HepG2 (cell line): Measurements from ENCODE around the gene CCT7. TPM values are rescaled to one million over a fixed set of nuclear protein-coding genes. Genes with fewer than 3 reads are reported as not detected.

ENCODE experiments used
- ARID4A ChIP-seq: sonication (generic); formaldehyde crosslinking; IDR thresholded peaks from 2 replicates; pipeline ENCODE4 v1.5.0; 2020; ENCODE audit warnings: mild to moderate bottlenecking, missing genetic modification reagents, borderline replicate concordance
- ARNT ChIP-seq: fragments of 450-650 bp; IDR thresholded peaks from 2 replicates; pipeline ENCODE4 v1.6.1; 2017
- GLMP ChIP-seq: sonication (generic); formaldehyde crosslinking; IDR thresholded peaks from 2 replicates; pipeline ENCODE4 v1.9.0; 2021; ENCODE audit warnings: missing genetic modification reagents, mild to moderate bottlenecking, borderline replicate concordance
- GTF3A ChIP-seq: sonication (generic); formaldehyde crosslinking; conservative IDR thresholded peaks from 2 replicates; pipeline ENCODE4 v1.4.0; 2020; ENCODE audit warnings: mild to moderate bottlenecking, missing genetic modification reagents
- U2AF1 ChIP-seq: fragments of 200-400 bp; formaldehyde crosslinking; optimal IDR thresholded peaks from 2 replicates; pipeline ENCODE3; 2017; ENCODE audit warnings: mild to moderate bottlenecking, low read depth, low read length
- ZNF101 ChIP-seq: sonication (generic); formaldehyde crosslinking; IDR thresholded peaks from 2 replicates; pipeline ENCODE4 v1.4.0; 2020; ENCODE audit warnings: mild to moderate bottlenecking, low read depth, missing genetic modification reagents, borderline replicate concordance
- ZNF143 ChIP-seq: sonication (generic); formaldehyde crosslinking; IDR thresholded peaks from 2 replicates; pipeline ENCODE4 v1.4.0; 2020; ENCODE audit warnings: missing genetic modification reagents
- ZNF318 ChIP-seq: sonication (generic); formaldehyde crosslinking; IDR thresholded peaks from 2 replicates; pipeline ENCODE4 v1.4.0; 2020; ENCODE audit warnings: mild to moderate bottlenecking, missing genetic modification reagents
- ZNF510 ChIP-seq: sonication (generic); formaldehyde crosslinking; IDR thresholded peaks from 2 replicates; pipeline ENCODE4 v1.4.0; 2020; ENCODE audit warnings: low read depth, mild to moderate bottlenecking, missing genetic modification reagents
- ZXDC ChIP-seq: sonication (generic); formaldehyde crosslinking; IDR thresholded peaks from 2 replicates; pipeline ENCODE4 v1.5.0; 2020; ENCODE audit warnings: mild to moderate bottlenecking, missing genetic modification reagents
- polyA plus RNA-seq, 8 experiments: library from polyadenylated mRNA; depleted of rRNA in 3 of 8; stranded (reverse) in 7 of 8; unstranded in 1 of 8; fragments of >200 nt; fragmentation: Illumina TruSeq in 4 of 8; extraction: Trizol in 4 of 8; gene quantifications; 2 replicates each; pipeline versions ENCODE4 v1.2.1 to v1.2.3, GENCODE V29; 2011 to 2016; ENCODE audit warnings: low read depth in 4 of 8, missing spikeins in 1 of 8, mixed read lengths in 1 of 8; ENCODE audit not compliant: insufficient read depth in 1 of 8
- total RNA-seq, 5 experiments: library from RNA; depleted of rRNA; stranded (reverse); fragments of >200 nt; fragmentation: Illumina TruSeq; extraction: Trizol; gene quantifications; 2 replicates each; pipeline ENCODE4 v1.2.3, GENCODE V29; 2016; ENCODE audit warnings: low read depth in 1 of 5

The CCT7 gene
- total and polyA plus RNA-seq, 2 of the 13 experiments (the other 11 are each of a cell fraction or from before 2014, with no cell fraction given): 347 to 517 TPM

GRCh38 chr2:73232403-73233153, 1.5 kb upstream of the CCT7 start (continued):
- TF ChIP-seq ZNF318 (CRISPR knock-in tag): 0 out of 2 replicates have a peak, but pooled peaks have one; percentile 38
- no peak for TF ChIP-seq ARID4A (CRISPR knock-in tag)
- no peak for TF ChIP-seq ARNT
- no peak for TF ChIP-seq ZNF143 (CRISPR knock-in tag)
- TF ChIP-seq GLMP (CRISPR knock-in tag): no peak
- TF ChIP-seq ZXDC (CRISPR knock-in tag): 0 out of 2 replicates have a peak, but pooled peaks have one; percentile 11
- TF ChIP-seq GTF3A (CRISPR knock-in tag): peak; percentile 94; the same call in 1 of the 2 replicates
- TF ChIP-seq ZNF510 (CRISPR knock-in tag): peak; percentile 81; the same call in 1 of the 2 replicates
- no peak for TF ChIP-seq U2AF1
- no peak for TF ChIP-seq ZNF101 (CRISPR knock-in tag)
